IPS DF 4.7 (cell line): ENCODE measurements around the gene SDR42E2.
"Not testable (repeated sequence)": the region's sequence is repeated elsewhere in the genome, so short reads cannot be mapped to it uniquely, and the experiment has no call there.

Experiments
- DNase-seq: peaks from one replicate; pipeline ENCODE4 v3.0.0-alpha.2; 2013; ENCODE audit warnings: low spot score; ENCODE audit errors: extremely low read depth

The SDR42E2 gene

DNA sequence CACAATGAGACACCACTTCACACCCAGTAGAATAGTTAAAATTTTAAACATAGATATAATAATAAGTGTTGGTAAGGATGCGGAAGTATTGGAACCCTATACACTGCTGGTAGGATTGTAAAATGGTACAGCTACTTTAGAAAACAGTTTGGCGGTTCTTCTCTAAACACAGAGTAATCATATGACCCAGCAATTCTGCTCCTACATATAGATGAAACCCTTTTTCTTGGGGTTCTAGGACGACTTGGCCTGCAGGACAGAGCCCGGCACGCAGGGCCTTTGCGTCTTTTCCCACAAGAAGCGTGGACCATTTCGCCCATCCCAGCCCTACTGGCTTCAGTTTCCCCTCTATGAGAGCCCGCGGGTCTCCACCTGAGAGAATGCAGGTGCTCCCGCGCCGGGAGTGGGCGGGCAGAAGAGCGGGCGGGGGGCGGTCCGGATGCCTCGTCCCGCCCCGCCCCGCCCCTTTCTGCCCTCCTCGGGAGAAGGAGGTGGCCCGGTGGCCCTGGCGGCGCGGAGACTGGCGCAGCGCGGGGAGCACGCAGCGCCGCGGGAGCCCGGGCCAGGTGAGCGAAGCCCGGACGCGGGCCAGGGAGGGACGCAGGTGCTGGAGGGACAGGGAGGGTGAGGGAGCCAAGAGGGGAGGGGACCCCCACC, at the start of gene SDR42E2:
TSS of gene SDR42E2 (plus strand) at position 508 of the 657 bp plus-strand sequence. CDS start 3,077 bp downstream, outside the sequence.
- DNase-seq = no peak

GRCh38 chr16:22116095-22116700, 46.1 kb upstream of the SDR42E2 start:
- no peak for DNase-seq

GRCh38 chr16:22117609-22118008, 44.7 kb upstream of the SDR42E2 start:
- DNase-seq = no peak

DNA sequence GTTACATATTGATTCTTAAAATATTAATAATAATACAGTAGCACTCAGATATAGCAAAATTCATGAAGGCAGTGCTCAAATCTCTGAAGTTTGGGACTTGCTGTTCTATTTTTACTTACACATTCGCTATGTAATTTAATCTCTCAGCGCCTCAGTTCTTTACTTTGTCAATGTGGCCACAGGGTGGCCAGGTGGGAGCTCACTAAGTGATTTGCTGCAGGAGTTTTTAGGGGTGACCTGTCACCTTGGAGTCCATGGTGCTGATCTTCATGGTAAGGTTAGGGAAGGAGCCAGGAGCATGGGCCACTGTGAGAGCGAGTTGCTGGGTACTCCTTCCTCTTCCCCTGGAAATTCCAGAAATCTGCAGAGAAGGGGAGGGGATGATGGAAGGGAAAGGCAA, 41.9 kb upstream of the SDR42E2 start:
- DNase-seq = no peak

- DNase-seq = no peak
These were observed 40.1 kb upstream of the SDR42E2 start for GRCh38 chr16:22122239-22122638.

GRCh38 chr16:22123146-22123545, 39.2 kb upstream of the SDR42E2 start:
- DNase-seq = no peak

GRCh38 chr16:22123759-22124490, 38.4 kb upstream of the SDR42E2 start:
- no peak for DNase-seq

GRCh38 chr16:22124583-22125284, 37.6 kb upstream of the SDR42E2 start:
- DNase-seq = no peak

DNA sequence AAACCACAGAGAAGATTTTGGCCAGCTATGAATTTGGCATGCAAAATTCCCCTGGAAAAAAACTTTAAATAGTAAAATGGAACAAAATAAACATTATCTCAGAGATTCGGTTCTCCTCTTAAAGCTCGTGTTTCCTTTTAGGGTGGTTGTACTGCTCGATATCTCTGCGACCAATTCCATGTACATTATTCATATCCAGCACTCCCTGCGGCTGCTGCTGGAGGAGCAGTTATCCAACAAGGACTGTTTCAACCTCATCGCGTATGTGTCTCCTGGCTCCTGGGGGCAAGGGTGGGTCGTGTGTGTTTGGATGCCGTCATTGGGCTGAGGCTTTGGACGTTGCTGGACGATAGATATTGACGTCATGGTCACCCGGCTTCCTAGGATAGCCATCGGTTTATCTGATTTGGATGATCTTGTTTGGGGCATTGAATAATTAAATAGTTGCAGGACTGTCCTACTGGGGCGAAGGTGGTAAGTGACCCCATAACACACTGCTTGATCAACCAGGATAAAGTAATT, 36.2 kb upstream of the SDR42E2 start:
- no peak for DNase-seq

DNA sequence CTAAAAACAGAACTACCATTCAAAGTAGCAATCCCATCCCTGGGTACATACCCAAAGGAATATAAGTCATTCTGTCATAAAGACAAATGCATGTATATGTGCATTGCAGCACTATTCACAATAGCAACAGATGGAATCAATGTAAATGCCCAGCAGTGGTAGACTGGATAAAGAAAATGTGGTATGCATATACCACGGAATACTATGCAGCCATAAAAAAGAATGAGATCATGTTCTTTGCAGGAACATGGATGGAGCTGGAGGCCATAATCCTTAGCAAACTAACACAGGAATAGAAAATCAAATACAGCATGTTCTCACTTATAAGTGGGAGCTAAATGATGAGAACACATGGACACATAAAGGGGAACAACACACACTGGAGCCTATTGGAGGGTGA, 33.8 kb upstream of the SDR42E2 start:
- not testable (repeated sequence) for DNase-seq

- no peak for DNase-seq
These were observed 31.8 kb upstream of the SDR42E2 start for GRCh38 chr16:22130528-22130927.

GRCh38 chr16:22132801-22133200, 29.5 kb upstream of the SDR42E2 start:
- DNase-seq = no peak

DNA sequence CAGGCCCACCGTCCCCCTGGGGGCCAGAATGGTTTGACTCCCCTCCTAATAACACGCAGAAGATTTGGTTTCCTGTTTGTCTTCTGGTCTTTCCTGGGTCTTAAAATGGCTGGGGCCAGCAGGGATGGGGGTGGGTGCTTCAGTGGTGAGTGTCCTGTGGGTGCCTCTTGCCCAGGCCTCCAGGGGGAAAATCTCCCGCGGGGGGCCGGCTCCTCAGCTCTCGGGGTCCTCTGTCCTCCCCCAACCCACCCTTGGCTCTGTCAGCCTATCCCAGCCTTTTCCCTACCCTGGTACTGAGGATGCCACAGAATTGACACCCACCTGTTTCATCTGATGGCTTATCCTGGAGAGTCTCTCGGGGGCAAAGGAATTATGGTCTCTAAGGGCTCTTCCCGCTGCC, 23.8 kb upstream of the SDR42E2 start:
- no peak for DNase-seq

GRCh38 chr16:22139008-22139407, 23.3 kb upstream of the SDR42E2 start:
- no peak for DNase-seq

DNA sequence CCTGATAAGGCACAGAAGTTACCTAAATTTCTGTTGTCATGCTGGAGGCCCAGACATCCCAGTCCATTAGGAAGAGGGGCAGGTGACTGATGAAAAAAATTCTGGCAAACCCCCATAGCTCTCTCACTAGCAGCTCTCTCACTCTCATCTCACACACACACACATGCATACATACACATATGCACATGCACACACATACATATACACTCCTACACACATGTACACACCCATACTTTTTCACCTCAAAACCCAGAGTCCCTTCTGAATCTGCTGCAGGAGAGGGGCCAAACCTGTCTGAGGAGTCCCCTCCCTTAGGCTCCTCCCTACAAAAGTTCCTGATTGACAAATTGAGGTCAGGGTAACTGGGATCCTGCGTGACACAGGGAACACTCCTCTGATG, 22.6 kb upstream of the SDR42E2 start:
- DNase-seq = no peak

GRCh38 chr16:22141767-22142166, 20.5 kb upstream of the SDR42E2 start:
- peak; percentile 36 for DNase-seq

- no peak for DNase-seq
These were observed 17.8 kb upstream of the SDR42E2 start for GRCh38 chr16:22144520-22144919.

DNA sequence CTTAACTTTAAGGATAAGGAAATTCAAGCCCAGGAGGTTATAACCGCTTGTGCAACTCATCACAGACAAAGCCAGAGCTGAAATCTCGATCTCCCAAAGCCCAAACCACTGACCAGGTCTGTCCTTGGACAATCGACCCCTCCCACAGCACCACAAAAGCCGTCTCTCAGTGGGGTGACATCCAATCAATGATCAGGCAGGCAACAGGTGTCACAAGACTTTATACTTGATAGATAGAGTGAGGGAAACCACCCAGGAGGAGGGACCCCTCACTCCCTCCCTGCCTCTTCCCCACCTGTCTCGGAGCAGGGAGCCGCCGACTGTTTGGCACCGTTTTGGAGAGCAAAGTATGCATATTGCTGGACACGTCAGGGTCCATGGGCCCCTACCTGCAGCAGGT, 14.5 kb upstream of the SDR42E2 start:
- DNase-seq = no peak

DNA sequence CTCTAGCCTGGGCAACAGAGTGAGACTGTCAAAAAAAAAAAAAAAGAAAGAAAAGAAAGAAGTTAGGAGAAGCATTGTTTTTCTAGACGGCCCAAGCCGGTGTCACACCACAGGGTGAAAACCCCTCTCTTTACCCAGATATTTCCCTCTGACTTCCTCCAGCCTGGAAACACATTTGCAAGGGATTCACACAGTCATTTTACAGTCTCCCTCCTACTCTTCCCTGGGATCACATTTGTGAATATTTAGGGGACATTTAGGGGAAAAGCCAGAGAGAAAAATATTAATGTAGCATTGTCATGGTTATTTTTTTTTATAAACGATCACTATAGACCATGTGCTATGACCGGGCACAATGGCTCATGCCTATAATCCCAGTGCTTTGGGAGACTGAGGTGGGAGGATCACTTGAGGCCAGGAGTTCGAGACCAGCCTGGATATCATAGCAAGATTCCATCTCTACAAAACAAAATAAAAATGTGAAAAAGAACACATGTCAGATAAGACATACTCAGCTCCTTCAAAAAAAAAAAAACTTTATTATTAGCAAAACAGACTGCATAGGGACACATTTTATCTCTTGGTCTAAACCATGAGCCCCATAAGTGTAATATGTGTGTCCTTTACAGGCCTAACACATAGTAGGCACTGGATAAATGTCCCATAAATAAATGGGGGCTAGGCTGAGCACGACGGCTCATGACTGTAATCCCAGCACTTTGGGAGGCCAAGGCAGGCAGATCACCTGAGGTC, 10.9 kb upstream of the SDR42E2 start:
- DNase-seq = no peak

- no peak for DNase-seq
These were observed 10.0 kb upstream of the SDR42E2 start for GRCh38 chr16:22152316-22152715.

GRCh38 chr16:22153078-22153477, 9.2 kb upstream of the SDR42E2 start:
- not testable (repeated sequence) for DNase-seq
